ENCODE data around the gene CLMP.

- TF ChIP-seq POLR2A (IDR thresholded peaks at IDR 0.05; ENCODE audit: low read length), result no peak
- TF ChIP-seq GATA1 (IDR thresholded peaks at IDR 0.05; ENCODE audit: low read depth, low read length), result no peak
Observed at GRCh38 chr11:123180574-123180973, 14.5 kb downstream of the CLMP start.
